AG04449 (cell line): ENCODE results near the gene ONECUT3.

Source experiments
- CTCF ChIA-PET: fragments of 350-600 bp; formaldehyde crosslinking; extraction: SDS; loops from one replicate; lab custom pipeline; 2021; ENCODE audit warnings: antibody characterized with exemption; lab: Yijun Ruan, JAX
- POLR2A ChIA-PET: fragments of 400-600, 350-600 bp; formaldehyde crosslinking; extraction: SDS; loops from one replicate; lab custom pipeline; 2020; ENCODE audit warnings: antibody characterized with exemption, inconsistent platforms; lab: Yijun Ruan, JAX
- DNase-seq: peaks from one replicate; pipeline ENCODE4 v3.0.0-alpha.2; 2010; ENCODE audit warnings: low read depth, low spot score
- H3K4me3 ChIP-seq: 2 replicates; pipeline ENCODE4 v1.5.1; 2011; ENCODE audit warnings: low read depth, mild to moderate bottlenecking, control low read depth, low read length
- CTCF ChIP-seq: IDR thresholded peaks from one replicate; pipeline ENCODE4 v1.5.1; 2011; ENCODE audit warnings: mild to moderate bottlenecking, moderate library complexity, low read length, control low read depth, inconsistent platforms; ENCODE audit not compliant: insufficient read depth; ENCODE audit errors: missing control alignments

The ONECUT3 gene

GRCh38 chr19:1804858-1805257 lies 51.6 kb downstream of the ONECUT3 start:
- ChIA-PET POLR2A (no interaction called here), CTCF (interaction anchor here (0.7 to 2.6 kb wide), 2 partner anchors 21 to 32 kb away, joined by 3 to 9 read pairs; no protein-coding TSS in a partner anchor)
- no peak overlapping the region for H3K4me3 ChIP-seq
- TF ChIP-seq CTCF = no peak
- no peak for DNase-seq

GRCh38 chr19:1805401-1806183 lies 52.3 kb downstream of the ONECUT3 start:
- CTCF ChIA-PET = interaction anchor here (0.7 to 2.6 kb wide), 5 partner anchors 10 to 133 kb away, joined by 3 to 9 read pairs (median 5); no protein-coding TSS in a partner anchor
- POLR2A ChIA-PET = no interaction called here
- no peak for DNase-seq
- no peak for TF ChIP-seq CTCF
- H3K4me3 ChIP-seq = no peak overlapping the region

- ChIA-PET POLR2A (no interaction called here), CTCF (interaction anchor here (0.7 to 2.6 kb wide), 5 partner anchors 9 to 134 kb away, joined by 5 to 9 read pairs (median 5); no protein-coding TSS in a partner anchor)
- TF ChIP-seq CTCF = no peak
- H3K4me3 ChIP-seq = no peak overlapping the region
- no peak for DNase-seq
Measured at GRCh38 chr19:1806184-1807029, 53.1 kb downstream of the ONECUT3 start.

GRCh38 chr19:1807030-1807694 lies 53.9 kb downstream of the ONECUT3 start:
- CTCF ChIA-PET = interaction anchor here (1.7 to 2.6 kb wide), 3 partner anchors 12 to 135 kb away, joined by 5 to 9 read pairs (median 9); no protein-coding TSS in a partner anchor
- POLR2A ChIA-PET = no interaction called here
- DNase-seq = no peak
- no peak for TF ChIP-seq CTCF
- no peak overlapping the region for H3K4me3 ChIP-seq

- POLR2A ChIA-PET = no interaction called here
- CTCF ChIA-PET = interaction anchor here (1.9 kb wide), 1 partner anchor 12 kb away, joined by 9 read pairs; no protein-coding TSS in a partner anchor
Measured at GRCh38 chr19:1807695-1808394, 54.5 kb downstream of the ONECUT3 start.

More at GRCh38 chr19:1807695-1808394, 54.5 kb downstream of the ONECUT3 start:
- H3K4me3 ChIP-seq = no peak overlapping the region
- DNase-seq = no peak
- no peak for TF ChIP-seq CTCF
